ENCODE measurements around the gene SLC22A15. TPM values are rescaled to one million over a fixed set of nuclear protein-coding genes. Genes with fewer than 3 reads are reported as not detected.
A peak's percentile ranks its signal among the peaks of the same experiment; 100 is the strongest.
"Not testable (repeated sequence)": the region's sequence is repeated elsewhere in the genome, so short reads cannot be mapped to it uniquely, and the experiment has no call there.

SLC22A15 gene
- total RNA-seq, 2 experiments from 2014 or later, result 0.40 to 0.60 TPM

DNA sequence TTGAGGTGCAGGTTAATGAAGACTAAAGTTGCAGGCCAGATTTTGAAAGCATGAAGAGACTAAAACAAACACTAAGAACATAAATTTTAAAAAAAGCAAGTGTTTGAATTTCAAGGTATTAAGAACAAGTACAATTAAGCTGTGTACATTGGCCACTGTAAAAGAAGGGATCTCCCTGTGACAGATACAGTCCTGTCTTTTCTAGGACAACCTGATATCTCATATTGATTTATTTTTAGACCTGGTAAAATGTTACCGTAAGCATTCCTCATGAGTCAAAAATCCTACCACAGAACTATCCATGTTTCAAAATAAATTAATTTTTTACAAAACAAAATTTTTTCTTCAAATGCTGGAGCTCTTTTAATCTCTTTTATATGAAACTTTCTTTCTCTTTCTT, 39.4 kb downstream of the SLC22A15 start:
- H3K4me3 Mint-ChIP-seq, result no peak overlapping the region
- ATAC-seq, result no peak
- peaks cover 5% of the 10 kb centered on the region for H3K27me3 Mint-ChIP-seq (ENCODE audit: low read depth)
- H3K27ac Mint-ChIP-seq, result no peak overlapping the region
- POLR2A ChIA-PET, result no interaction called here
- H3K36me3 Mint-ChIP-seq (ENCODE audit: low read depth), result no peaks in the 10 kb centered on the region
- H3K9me3 Mint-ChIP-seq (ENCODE audit: insufficient read depth), result no peaks in the 10 kb centered on the region
- no peaks in the 10 kb centered on the region for H3K4me1 Mint-ChIP-seq (ENCODE audit: low read depth)
- CTCF ChIA-PET, result interaction anchor here (1.2 to 1.9 kb wide), 2 partner anchors 8 to 10 kb away, joined by 3 to 4 read pairs; no protein-coding TSS in a partner anchor
- DNase-seq, result no peak

DNA sequence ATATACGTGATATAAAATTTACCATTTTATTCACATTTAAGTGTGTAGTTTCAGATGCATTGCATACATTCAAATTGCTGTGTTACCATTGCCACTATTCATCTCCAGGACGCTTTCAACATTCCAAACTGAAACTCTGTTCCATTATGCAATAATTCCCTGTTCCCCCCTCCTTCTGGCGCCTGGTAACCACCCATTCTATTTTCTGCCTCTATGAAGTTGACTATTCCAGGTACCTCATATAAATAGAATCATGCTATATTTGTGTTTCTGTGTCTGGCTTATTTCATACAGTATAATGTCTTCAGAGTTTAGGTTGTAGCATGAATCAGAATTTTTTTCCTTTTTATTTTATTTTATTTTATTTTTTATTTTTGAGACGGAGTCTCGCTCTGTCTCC, 41.7 kb downstream of the SLC22A15 start:
- DNase-seq, result no peak
- Mint-ChIP-seq H3K4me1 (ENCODE audit: low read depth) (no peaks in the 10 kb centered on the region), H3K27ac (no peak overlapping the region), H3K9me3 (ENCODE audit: insufficient read depth) (no peaks in the 10 kb centered on the region), H3K27me3 (ENCODE audit: low read depth) (peaks cover 5% of the 10 kb centered on the region), H3K36me3 (ENCODE audit: low read depth) (no peaks in the 10 kb centered on the region), H3K4me3 (no peak overlapping the region)
- ChIA-PET POLR2A (no interaction called here), CTCF (interaction anchor here (2.7 kb wide), 1 partner anchor 21 kb away, joined by 9 read pairs; no protein-coding TSS in a partner anchor)
- ATAC-seq, result no peak

DNA sequence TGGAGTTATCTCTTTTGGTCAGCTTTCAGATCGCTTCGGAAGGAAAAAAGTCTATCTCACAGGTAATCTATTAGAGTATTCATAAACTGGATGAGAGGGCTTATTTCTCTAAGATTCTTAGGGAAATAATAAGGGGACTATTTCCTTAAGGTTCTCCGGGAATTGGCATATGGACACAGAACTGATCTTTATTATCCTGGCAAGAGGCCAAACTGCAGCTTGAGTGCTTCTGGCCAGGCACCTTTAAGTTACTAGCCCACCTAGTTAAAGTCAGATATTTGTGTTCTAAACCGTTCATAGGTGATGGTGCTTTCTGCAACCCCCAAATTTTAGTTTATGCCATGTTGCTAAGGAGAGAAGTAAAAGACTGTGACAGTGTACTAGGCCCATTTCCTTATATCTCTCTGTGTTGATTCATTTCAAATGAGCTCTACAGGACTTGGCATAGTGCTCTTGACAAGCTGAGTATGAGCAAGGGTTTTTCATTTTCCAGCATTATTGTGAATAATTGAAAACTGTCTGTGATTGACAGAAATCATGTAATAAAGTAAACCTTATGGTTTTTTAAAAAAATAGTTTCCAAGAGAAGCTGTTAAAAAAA, 43.4 kb downstream of the SLC22A15 start:
- no peaks in the 10 kb centered on the region for H3K9me3 Mint-ChIP-seq (ENCODE audit: insufficient read depth)
- no peak for DNase-seq
- peaks cover 5% of the 10 kb centered on the region for H3K27me3 Mint-ChIP-seq (ENCODE audit: low read depth)
- ChIA-PET CTCF (interaction anchor here (0.8 to 4.4 kb wide), 31 partner anchors 9 to 550 kb away, joined by 3 to 22 read pairs (median 6); no protein-coding TSS in a partner anchor), POLR2A (no interaction called here)
- no peak overlapping the region for H3K4me3 Mint-ChIP-seq
- ATAC-seq, result no peak
- no peaks in the 10 kb centered on the region for H3K36me3 Mint-ChIP-seq (ENCODE audit: low read depth)
- H3K4me1 Mint-ChIP-seq (ENCODE audit: low read depth), result no peaks in the 10 kb centered on the region
- H3K27ac Mint-ChIP-seq, result no peak overlapping the region

DNA sequence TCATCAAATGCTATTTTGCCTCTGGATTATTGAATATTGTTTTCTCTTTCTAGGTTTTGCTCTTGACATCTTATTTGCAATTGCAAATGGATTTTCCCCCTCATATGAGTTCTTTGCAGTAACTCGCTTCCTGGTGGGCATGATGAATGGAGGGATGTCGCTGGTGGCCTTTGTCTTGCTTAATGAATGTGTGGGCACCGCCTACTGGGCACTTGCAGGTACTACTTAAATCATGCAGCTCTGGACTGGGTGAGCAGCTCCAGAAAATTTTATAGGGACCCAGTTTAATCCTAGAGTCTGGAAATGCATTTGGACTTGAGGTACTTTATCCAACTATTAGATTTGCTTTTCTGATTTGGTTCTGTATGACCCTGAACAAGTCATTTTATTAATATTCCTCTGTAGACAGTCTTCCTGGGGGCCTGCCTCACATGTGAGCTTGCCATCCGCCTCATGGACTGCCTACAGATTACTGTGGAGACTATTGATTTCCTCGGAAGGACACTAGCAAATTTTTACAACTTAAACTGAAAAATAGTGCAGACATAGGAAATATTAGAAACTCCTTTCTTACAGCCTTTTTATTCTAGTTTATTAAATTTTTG, 44.5 kb downstream of the SLC22A15 start:
- POLR2A ChIA-PET, result interaction anchor here (0.7 kb wide), 1 partner anchor 12 kb away, joined by 3 read pairs; no protein-coding TSS in a partner anchor
- no peaks in the 10 kb centered on the region for H3K36me3 Mint-ChIP-seq (ENCODE audit: low read depth)
- H3K9me3 Mint-ChIP-seq (ENCODE audit: insufficient read depth), result no peaks in the 10 kb centered on the region
- no peak overlapping the region for H3K4me3 Mint-ChIP-seq
- no peak overlapping the region for H3K27ac Mint-ChIP-seq
- CTCF ChIA-PET, result interaction anchor here (0.6 to 4.4 kb wide), 33 partner anchors 8 to 479 kb away, joined by 3 to 22 read pairs (median 5); no protein-coding TSS in a partner anchor
- H3K4me1 Mint-ChIP-seq (ENCODE audit: low read depth), result no peaks in the 10 kb centered on the region
- H3K27me3 Mint-ChIP-seq (ENCODE audit: low read depth), result peaks cover 5% of the 10 kb centered on the region
- ATAC-seq, result peak; percentile 81
- peak; percentile 67 for DNase-seq

DNA sequence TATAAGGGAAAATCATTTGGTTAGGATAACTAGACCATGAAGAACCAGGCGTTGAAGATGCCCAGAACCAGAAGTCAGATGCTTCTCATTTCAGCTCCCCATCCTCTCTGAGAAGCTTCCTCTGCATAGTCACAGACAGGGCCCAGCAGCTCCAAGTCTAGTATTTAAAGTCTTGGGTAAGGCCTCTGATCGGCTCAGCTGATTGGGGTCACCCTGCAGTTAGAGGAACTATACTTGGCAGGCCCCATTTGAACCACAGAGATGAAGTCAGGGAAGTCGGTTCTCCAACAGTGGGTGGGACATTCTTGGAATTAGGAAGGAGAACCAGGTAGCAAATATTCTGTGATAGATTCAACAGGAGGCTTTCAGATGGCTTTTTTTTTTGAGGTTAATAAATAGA, 48.3 kb downstream of the SLC22A15 start:
- no peak overlapping the region for H3K27ac Mint-ChIP-seq
- H3K27me3 Mint-ChIP-seq (ENCODE audit: low read depth), result peaks cover 3% of the 10 kb centered on the region
- no peak overlapping the region for H3K4me3 Mint-ChIP-seq
- no peak for DNase-seq
- ATAC-seq, result no peak
- no peaks in the 10 kb centered on the region for H3K36me3 Mint-ChIP-seq (ENCODE audit: low read depth)
- ChIA-PET CTCF (interaction anchor here (0.6 to 1.6 kb wide), 3 partner anchors 9 to 221 kb away, joined by 3 to 4 read pairs (median 3); no protein-coding TSS in a partner anchor), POLR2A (interaction anchor here (0.7 kb wide), 1 partner anchor 60 kb away, joined by 4 read pairs; no protein-coding TSS in a partner anchor)
- no peaks in the 10 kb centered on the region for H3K4me1 Mint-ChIP-seq (ENCODE audit: low read depth)
- H3K9me3 Mint-ChIP-seq (ENCODE audit: insufficient read depth), result no peaks in the 10 kb centered on the region

DNA sequence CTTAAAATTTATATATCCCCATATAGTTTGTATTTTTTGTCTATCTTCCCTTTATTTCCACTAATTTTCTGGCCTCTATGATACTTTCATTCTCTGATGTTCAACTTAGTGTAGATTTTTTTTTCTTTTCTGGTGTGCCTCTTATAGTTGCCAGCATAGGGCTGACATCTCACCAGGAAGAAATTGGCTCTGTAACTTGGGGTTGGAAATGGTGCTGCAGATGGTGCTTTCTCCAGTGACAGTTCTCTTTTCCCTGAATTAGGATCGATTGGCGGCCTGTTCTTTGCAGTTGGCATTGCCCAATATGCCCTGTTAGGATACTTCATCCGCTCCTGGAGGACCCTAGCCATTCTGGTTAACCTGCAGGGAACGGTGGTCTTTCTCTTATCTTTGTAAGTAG, 50.3 kb downstream of the SLC22A15 start:
- H3K27me3 Mint-ChIP-seq (ENCODE audit: low read depth), result peaks cover 3% of the 10 kb centered on the region
- H3K9me3 Mint-ChIP-seq (ENCODE audit: insufficient read depth), result no peaks in the 10 kb centered on the region
- H3K36me3 Mint-ChIP-seq (ENCODE audit: low read depth), result no peaks in the 10 kb centered on the region
- no peak for ATAC-seq
- CTCF ChIA-PET, result no interaction called here
- H3K4me1 Mint-ChIP-seq (ENCODE audit: low read depth), result no peaks in the 10 kb centered on the region
- H3K27ac Mint-ChIP-seq, result no peak overlapping the region
- POLR2A ChIA-PET, result no interaction called here
- H3K4me3 Mint-ChIP-seq, result no peak overlapping the region
- DNase-seq, result no peak

DNA sequence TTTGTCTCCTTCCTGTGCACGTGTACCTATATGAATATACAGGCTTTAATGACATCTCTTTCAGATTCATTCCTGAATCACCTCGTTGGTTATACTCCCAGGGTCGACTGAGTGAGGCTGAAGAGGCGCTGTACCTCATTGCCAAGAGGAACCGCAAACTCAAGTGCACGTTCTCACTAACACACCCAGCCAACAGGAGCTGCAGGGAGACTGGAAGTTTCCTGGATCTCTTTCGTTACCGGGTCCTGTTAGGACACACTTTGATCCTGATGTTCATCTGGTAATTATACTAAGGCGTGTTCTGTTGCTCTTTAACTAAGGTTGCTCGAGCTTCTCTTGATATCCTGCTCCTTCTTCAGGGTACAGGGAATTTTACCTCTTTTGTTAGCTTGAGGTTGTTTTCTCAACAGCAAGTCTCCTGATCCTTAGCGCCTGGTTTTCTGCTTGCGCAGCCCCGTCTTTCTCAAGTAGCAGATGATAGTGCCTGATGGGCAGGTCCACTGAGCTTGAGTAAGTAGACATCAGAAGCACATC, 55.1 kb downstream of the SLC22A15 start:
- CTCF ChIA-PET, result interaction anchor here (3.0 kb wide), 1 partner anchor 11 kb away, joined by 11 read pairs; no protein-coding TSS in a partner anchor
- POLR2A ChIA-PET, result no interaction called here

DNA sequence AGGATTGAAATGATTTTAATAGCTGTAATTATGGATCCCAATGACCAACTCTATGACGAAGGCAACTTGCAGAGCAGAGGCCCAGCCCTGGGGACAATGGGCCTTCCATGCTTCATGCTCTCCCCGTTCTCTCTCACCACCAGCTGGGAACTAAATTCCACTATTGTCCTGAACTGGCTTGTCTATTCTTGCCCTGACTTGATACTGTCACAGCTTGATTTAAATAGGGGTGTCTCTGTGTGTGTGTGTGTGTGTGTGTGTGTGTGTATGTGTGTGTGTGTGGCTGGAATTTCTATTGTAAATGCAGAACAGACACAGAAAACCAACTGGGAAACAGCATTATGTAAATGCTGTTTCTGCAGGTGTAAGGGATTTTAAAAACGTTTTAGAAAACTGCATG, 57.0 kb downstream of the SLC22A15 start:
- Mint-ChIP-seq H3K9me3 (ENCODE audit: insufficient read depth) (no peaks in the 10 kb centered on the region), H3K27me3 (ENCODE audit: low read depth) (peaks cover 3% of the 10 kb centered on the region), H3K27ac (no peak overlapping the region), H3K4me1 (ENCODE audit: low read depth) (no peaks in the 10 kb centered on the region), H3K36me3 (ENCODE audit: low read depth) (no peaks in the 10 kb centered on the region), H3K4me3 (no peak overlapping the region)
- ChIA-PET CTCF (interaction anchor here (3.0 kb wide), 1 partner anchor 13 kb away, joined by 11 read pairs; no protein-coding TSS in a partner anchor), POLR2A (no interaction called here)
- ATAC-seq (no peak), DNase-seq (no peak)

More for the DNA sequence above, 55.1 kb downstream of the SLC22A15 start:
- Mint-ChIP-seq H3K36me3 (ENCODE audit: low read depth) (no peaks in the 10 kb centered on the region), H3K27ac (no peak overlapping the region), H3K4me1 (ENCODE audit: low read depth) (no peaks in the 10 kb centered on the region), H3K9me3 (ENCODE audit: insufficient read depth) (no peaks in the 10 kb centered on the region), H3K27me3 (ENCODE audit: low read depth) (peaks cover 3% of the 10 kb centered on the region), H3K4me3 (no peak overlapping the region)
- DNase-seq, result no peak
- no peak for ATAC-seq

DNA sequence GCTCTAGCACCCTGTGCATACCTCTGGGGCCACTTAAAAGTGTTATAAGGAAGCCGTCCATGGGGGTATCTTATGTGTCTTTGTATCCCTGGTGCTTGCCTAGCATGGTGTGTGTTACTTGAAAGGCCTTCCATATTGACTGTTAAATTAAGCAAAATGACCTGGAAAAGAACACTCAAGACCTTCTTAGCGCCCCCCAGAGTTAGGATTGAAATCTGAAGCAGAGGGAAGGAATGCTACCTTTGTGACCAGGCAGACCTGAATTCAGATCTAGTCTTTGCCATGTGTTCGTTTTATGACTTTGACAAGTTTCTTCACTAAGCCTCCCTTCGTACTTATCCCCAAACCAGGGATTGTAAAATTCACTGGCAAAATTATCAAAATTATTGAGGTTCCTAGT, 59.9 kb downstream of the SLC22A15 start:
- Mint-ChIP-seq H3K4me3 (no peak overlapping the region), H3K9me3 (ENCODE audit: insufficient read depth) (no peaks in the 10 kb centered on the region), H3K27me3 (ENCODE audit: low read depth) (no peaks in the 10 kb centered on the region), H3K27ac (no peak overlapping the region), H3K36me3 (ENCODE audit: low read depth) (no peaks in the 10 kb centered on the region), H3K4me1 (ENCODE audit: low read depth) (no peaks in the 10 kb centered on the region)
- POLR2A ChIA-PET, result no interaction called here
- DNase-seq (no peak), ATAC-seq (no peak)
- CTCF ChIA-PET, result no interaction called here

DNA sequence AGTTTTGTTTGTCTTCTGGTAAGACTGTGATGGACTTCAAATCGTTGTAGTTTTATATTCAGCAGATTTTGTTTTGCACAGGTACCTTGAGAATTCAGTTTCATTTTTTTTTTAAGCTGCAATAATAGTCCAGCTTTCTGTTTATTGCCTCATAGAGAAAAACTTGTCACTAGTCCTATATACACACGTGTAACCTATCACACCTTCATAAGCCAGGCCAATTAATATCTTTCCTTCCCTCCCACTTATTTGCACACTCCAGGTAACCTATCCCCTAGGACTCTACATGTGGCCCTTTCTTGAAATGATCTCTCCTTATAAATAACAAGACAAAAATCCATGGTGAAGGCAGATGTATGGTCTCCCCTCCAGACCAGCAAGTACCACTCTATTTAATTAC, 62.4 kb downstream of the SLC22A15 start:
- H3K27ac Mint-ChIP-seq, result no peak overlapping the region
- DNase-seq (no peak), ATAC-seq (no peak)
- no peaks in the 10 kb centered on the region for H3K36me3 Mint-ChIP-seq (ENCODE audit: low read depth)
- CTCF ChIA-PET, result interaction anchor here (2.3 kb wide), 1 partner anchor 19 kb away, joined by 9 read pairs; no protein-coding TSS in a partner anchor
- POLR2A ChIA-PET, result no interaction called here
- H3K4me1 Mint-ChIP-seq (ENCODE audit: low read depth), result no peaks in the 10 kb centered on the region
- H3K9me3 Mint-ChIP-seq (ENCODE audit: insufficient read depth), result no peaks in the 10 kb centered on the region
- H3K27me3 Mint-ChIP-seq (ENCODE audit: low read depth), result no peaks in the 10 kb centered on the region
- no peak overlapping the region for H3K4me3 Mint-ChIP-seq

DNA sequence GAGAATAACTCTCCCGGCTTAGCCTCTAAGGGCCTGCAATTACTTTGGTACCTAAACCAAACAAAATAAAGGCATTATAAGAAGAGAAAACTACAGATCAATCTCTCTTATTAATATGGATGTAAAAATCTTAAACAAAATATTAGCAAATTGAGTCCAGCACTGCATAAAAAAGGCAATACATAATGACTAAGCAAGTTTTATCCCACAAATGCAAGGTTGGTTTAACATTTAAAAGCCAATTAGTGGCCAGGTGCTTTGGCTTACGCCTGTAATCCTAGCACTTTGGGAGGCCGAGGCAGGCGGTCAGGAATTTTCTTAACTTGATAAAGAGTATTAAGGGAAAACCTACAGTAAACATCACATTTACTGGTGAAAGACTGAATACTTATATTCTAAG, 67.8 kb downstream of the SLC22A15 start:
- ChIA-PET CTCF (no interaction called here), POLR2A (no interaction called here)
- Mint-ChIP-seq H3K4me3 (no peak overlapping the region), H3K36me3 (ENCODE audit: low read depth) (no peaks in the 10 kb centered on the region), H3K9me3 (ENCODE audit: insufficient read depth) (no peaks in the 10 kb centered on the region), H3K27me3 (ENCODE audit: low read depth) (peaks cover 11% of the 10 kb centered on the region), H3K4me1 (ENCODE audit: low read depth) (no peaks in the 10 kb centered on the region), H3K27ac (no peak overlapping the region)
- no peak for ATAC-seq
- no peak for DNase-seq

DNA sequence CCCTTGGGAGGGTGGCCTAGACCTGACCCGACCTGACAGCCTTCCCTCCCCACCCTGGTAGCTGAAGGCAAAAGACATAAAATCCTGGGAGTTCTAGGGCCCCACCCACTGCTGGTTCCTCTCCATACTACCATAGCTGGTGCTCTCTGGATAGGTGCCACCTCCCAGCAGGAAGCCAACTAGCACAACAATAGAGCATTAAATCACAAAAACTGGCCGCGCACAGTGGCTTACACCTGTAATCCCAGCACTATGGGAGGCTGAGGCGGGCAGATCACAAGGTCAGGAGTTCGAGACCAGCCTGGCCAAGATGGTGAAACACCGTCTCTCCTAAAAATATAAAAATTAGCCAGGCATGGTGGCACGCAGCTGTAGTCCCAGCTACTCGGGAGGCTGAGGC, 70.6 kb downstream of the SLC22A15 start:
- H3K27me3 Mint-ChIP-seq (ENCODE audit: low read depth), result peaks cover 19% of the 10 kb centered on the region
- POLR2A ChIA-PET; DNase-seq; H3K9me3 Mint-ChIP-seq (ENCODE audit: insufficient read depth); H3K4me1 Mint-ChIP-seq (ENCODE audit: low read depth); CTCF ChIA-PET; ATAC-seq; H3K27ac Mint-ChIP-seq; H3K4me3 Mint-ChIP-seq; H3K36me3 Mint-ChIP-seq (ENCODE audit: low read depth): not testable (repeated sequence)
